ENCODE results near the gene MAGEB16. TPM values are rescaled to one million over a fixed set of nuclear protein-coding genes. Genes with fewer than 3 reads are reported as not detected.

MAGEB16 gene
- polyA plus RNA-seq (2013): not detected

DNA sequence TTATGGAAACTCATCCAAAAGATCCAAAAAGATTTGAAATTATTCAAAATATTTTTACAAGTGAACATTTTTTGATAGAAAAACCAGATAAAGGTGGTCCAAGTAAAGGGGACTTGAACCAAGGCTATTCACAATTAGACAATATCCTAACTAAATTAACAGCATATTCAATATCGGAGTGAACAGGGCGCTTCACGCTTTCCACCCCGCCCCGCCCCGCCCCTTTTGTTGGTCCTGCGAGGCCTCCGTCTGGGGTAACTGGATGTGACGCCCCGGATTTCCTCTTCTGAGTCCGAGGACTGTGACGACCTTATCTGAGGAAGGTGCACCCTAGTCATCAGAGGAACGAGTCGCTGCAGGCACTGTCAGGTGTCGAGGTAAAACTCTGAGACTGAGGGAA lies at the start of gene MAGEB16:
MAGEB16 (plus strand) TSS at position 301 of the 400 bp plus-strand sequence. CDS start 3,855 bp downstream, outside the sequence.
- H3K27me3 ChIP-seq (replicated peaks in 2 of 5; ENCODE audit: control insufficient read depth in 4 of 5, insufficient read depth in 5 of 5, low read length in 4 of 5): no peaks in the 10 kb centered on the region
- DNase-seq: no peak
- no peak within 1 kb of the TSS for H3K4me3 ChIP-seq (ENCODE audit: control insufficient read depth in 1 of 7, extremely low read depth in 1 of 7, insufficient read depth in 4 of 7, low read depth in 2 of 7, low read length in 6 of 7)
- H3K27ac ChIP-seq (ENCODE audit: insufficient read depth in 1 of 2, low read depth in 1 of 2, low read length in 2 of 2, poor library complexity in 1 of 2, severe bottlenecking in 2 of 2): no peak within 1 kb of the TSS
- 86% methylated on average over 15 of the region's 15 CpGs for WGBS (ENCODE audit: insufficient coverage)
- no peaks in the 10 kb centered on the region for H3K9me3 ChIP-seq (ENCODE audit: control extremely low read depth in 1 of 5, control insufficient read depth in 4 of 5, insufficient read depth in 2 of 5, low read depth in 1 of 5, low read length in 4 of 5)
- no peaks in the 10 kb centered on the region for H3K36me3 ChIP-seq (ENCODE audit: control insufficient read depth in 4 of 4, insufficient read depth in 4 of 4, low read length in 3 of 4)
- CTCF ChIA-PET: no interaction called here
- POLR2A ChIA-PET: no interaction called here
- H3K4me1 ChIP-seq (ENCODE audit: control extremely low read depth in 1 of 4, control insufficient read depth in 4 of 4, insufficient read depth in 4 of 4, low read length in 3 of 4): peaks cover 0 to 4% (median 1%) of the 10 kb centered on the region in 4 experiments

DNA sequence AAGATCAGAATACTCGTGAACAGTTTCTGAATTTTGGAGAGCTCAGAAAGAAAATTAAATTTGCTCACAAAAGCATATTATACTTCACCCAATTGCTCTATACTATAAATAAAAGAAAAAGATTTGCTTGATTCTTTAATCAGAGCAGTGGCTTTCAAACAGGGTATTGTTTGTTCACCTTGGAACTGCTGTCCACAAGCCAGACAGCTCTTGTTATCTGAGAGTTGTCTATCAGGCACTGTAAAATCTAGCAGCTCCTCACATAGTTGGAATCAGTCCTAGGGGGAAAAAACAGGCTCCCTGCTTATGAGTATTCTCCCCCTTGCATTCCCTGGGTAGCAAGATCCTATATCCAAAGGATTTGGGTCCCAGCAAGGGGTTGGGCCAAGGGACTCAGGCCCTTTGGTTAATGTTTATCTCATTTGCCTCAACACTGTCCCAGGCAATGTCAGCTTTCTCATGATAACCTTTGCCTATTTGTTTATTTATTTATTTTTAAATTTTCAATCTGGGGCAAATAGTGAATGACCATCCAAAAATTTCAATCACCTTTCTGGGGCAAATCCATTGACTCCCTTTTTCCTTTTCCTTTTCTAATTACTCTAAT lies 24.1 kb upstream of the MAGEB16 start:
- WGBS (ENCODE audit: insufficient coverage): no CpG with 5 or more reads among the region's 1 CpG
- POLR2A ChIA-PET: no interaction called here
- CTCF ChIA-PET: no interaction called here
- Histone ChIP-seq H3K27ac (ENCODE audit: insufficient read depth in 1 of 2, low read depth in 1 of 2, low read length in 2 of 2, poor library complexity in 1 of 2, severe bottlenecking in 2 of 2) (no peak overlapping the region), H3K27me3 (replicated peaks in 2 of 5; ENCODE audit: control insufficient read depth in 4 of 5, insufficient read depth in 5 of 5, low read length in 4 of 5) (no peaks in the 10 kb centered on the region), H3K4me1 (ENCODE audit: control extremely low read depth in 1 of 4, control insufficient read depth in 4 of 4, insufficient read depth in 4 of 4, low read length in 3 of 4) (no peaks in the 10 kb centered on the region), H3K36me3 (ENCODE audit: control insufficient read depth in 4 of 4, insufficient read depth in 4 of 4, low read length in 3 of 4) (no peaks in the 10 kb centered on the region), H3K9me3 (ENCODE audit: control extremely low read depth in 1 of 5, control insufficient read depth in 4 of 5, insufficient read depth in 2 of 5, low read depth in 1 of 5, low read length in 4 of 5) (no peaks in the 10 kb centered on the region), H3K4me3 (ENCODE audit: control insufficient read depth in 1 of 7, extremely low read depth in 1 of 7, insufficient read depth in 4 of 7, low read depth in 2 of 7, low read length in 6 of 7) (no peak overlapping the region)
- DNase-seq: no peak

DNA sequence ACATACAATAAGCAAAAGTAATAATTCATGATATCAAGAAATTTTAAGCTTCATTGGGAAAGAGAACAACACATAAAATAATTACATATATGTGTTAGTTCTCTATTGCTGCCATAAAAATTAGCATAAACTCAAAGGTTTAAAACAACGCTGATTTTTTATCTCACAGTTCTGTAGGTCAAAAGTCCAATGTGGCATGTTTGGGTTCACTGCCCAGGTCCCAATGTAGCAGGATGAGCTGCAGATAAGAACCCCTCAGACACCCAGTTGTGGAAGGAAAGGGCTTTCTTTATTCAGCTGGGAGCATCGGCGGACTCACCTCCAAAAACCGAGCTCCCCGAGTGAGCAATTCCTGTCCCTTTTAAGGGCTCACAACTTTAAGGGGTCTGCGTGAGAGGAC lies 13.1 kb upstream of the MAGEB16 start:
- Histone ChIP-seq H3K36me3 (ENCODE audit: control insufficient read depth in 4 of 4, insufficient read depth in 4 of 4, low read length in 3 of 4) (no peaks in the 10 kb centered on the region), H3K27me3 (replicated peaks in 2 of 5; ENCODE audit: control insufficient read depth in 4 of 5, insufficient read depth in 5 of 5, low read length in 4 of 5) (no peaks in the 10 kb centered on the region), H3K4me1 (ENCODE audit: control extremely low read depth in 1 of 4, control insufficient read depth in 4 of 4, insufficient read depth in 4 of 4, low read length in 3 of 4) (no peaks in the 10 kb centered on the region), H3K27ac (ENCODE audit: insufficient read depth in 1 of 2, low read depth in 1 of 2, low read length in 2 of 2, poor library complexity in 1 of 2, severe bottlenecking in 2 of 2) (no peak overlapping the region), H3K4me3 (ENCODE audit: control insufficient read depth in 1 of 7, extremely low read depth in 1 of 7, insufficient read depth in 4 of 7, low read depth in 2 of 7, low read length in 6 of 7) (no peak overlapping the region), H3K9me3 (ENCODE audit: control extremely low read depth in 1 of 5, control insufficient read depth in 4 of 5, insufficient read depth in 2 of 5, low read depth in 1 of 5, low read length in 4 of 5) (peaks cover 0 to 4% (median 0%) of the 10 kb centered on the region in 5 experiments)
- CTCF ChIA-PET: no interaction called here
- POLR2A ChIA-PET: no interaction called here
- no peak for DNase-seq
- 94% methylated on average over 6 of the region's 6 CpGs for WGBS (ENCODE audit: insufficient coverage)

DNA sequence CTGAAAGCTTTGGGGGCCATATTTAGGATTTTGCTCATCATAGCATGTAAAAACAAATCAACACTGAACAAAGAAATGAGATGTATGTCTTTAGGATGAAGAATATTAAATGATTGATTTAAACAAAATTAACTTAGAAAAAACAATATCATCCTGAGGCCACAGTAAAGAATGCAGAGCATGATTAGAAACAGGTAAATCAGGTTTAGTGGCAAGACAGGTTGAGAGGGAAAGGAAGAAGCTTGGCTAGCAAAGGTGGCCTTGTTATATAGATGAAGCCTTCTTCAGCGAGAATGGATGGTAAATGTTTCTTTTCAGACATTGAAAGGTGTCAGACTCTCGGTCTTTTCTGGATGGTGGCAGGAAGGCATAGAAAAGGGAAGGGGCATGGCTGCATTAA lies 11.9 kb upstream of the MAGEB16 start:
- WGBS (ENCODE audit: insufficient coverage): 93% methylated on average over 2 of the region's 2 CpGs
- no peaks in the 10 kb centered on the region for H3K27me3 ChIP-seq (replicated peaks in 2 of 5; ENCODE audit: control insufficient read depth in 4 of 5, insufficient read depth in 5 of 5, low read length in 4 of 5)
- H3K9me3 ChIP-seq (ENCODE audit: control extremely low read depth in 1 of 5, control insufficient read depth in 4 of 5, insufficient read depth in 2 of 5, low read depth in 1 of 5, low read length in 4 of 5): peaks cover 0 to 4% (median 0%) of the 10 kb centered on the region in 5 experiments
- no peaks in the 10 kb centered on the region for H3K36me3 ChIP-seq (ENCODE audit: control insufficient read depth in 4 of 4, insufficient read depth in 4 of 4, low read length in 3 of 4)
- CTCF ChIA-PET: no interaction called here
- no peaks in the 10 kb centered on the region for H3K4me1 ChIP-seq (ENCODE audit: control extremely low read depth in 1 of 4, control insufficient read depth in 4 of 4, insufficient read depth in 4 of 4, low read length in 3 of 4)
- DNase-seq: no peak
- POLR2A ChIA-PET: no interaction called here
- H3K27ac ChIP-seq (ENCODE audit: insufficient read depth in 1 of 2, low read depth in 1 of 2, low read length in 2 of 2, poor library complexity in 1 of 2, severe bottlenecking in 2 of 2): no peak overlapping the region
- no peak overlapping the region for H3K4me3 ChIP-seq (ENCODE audit: control insufficient read depth in 1 of 7, extremely low read depth in 1 of 7, insufficient read depth in 4 of 7, low read depth in 2 of 7, low read length in 6 of 7)

DNA sequence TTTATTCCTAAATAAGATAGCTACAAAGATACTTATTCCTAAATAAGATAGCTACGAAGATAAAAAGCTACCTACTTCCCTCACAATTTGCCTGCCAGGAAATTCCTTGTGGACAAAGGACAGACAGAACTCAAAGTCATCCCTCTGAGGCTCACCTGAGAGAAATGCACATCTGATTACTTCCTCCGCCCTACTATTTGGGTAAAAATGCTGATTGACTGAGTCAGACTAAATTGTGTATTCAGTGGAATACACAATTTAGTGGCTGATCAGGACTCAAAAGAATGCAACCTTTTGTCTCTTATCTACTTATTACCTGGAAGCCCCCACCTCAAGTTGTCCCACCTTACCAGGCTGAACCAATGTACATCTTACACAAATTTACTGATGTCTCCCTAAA lies 10.3 kb upstream of the MAGEB16 start:
- Histone ChIP-seq H3K27ac (ENCODE audit: insufficient read depth in 1 of 2, low read depth in 1 of 2, low read length in 2 of 2, poor library complexity in 1 of 2, severe bottlenecking in 2 of 2) (no peak overlapping the region), H3K4me3 (ENCODE audit: control insufficient read depth in 1 of 7, extremely low read depth in 1 of 7, insufficient read depth in 4 of 7, low read depth in 2 of 7, low read length in 6 of 7) (no peak overlapping the region), H3K27me3 (replicated peaks in 2 of 5; ENCODE audit: control insufficient read depth in 4 of 5, insufficient read depth in 5 of 5, low read length in 4 of 5) (no peaks in the 10 kb centered on the region), H3K9me3 (ENCODE audit: control extremely low read depth in 1 of 5, control insufficient read depth in 4 of 5, insufficient read depth in 2 of 5, low read depth in 1 of 5, low read length in 4 of 5) (peaks cover 0 to 4% (median 0%) of the 10 kb centered on the region in 5 experiments), H3K36me3 (ENCODE audit: control insufficient read depth in 4 of 4, insufficient read depth in 4 of 4, low read length in 3 of 4) (no peaks in the 10 kb centered on the region), H3K4me1 (ENCODE audit: control extremely low read depth in 1 of 4, control insufficient read depth in 4 of 4, insufficient read depth in 4 of 4, low read length in 3 of 4) (no peaks in the 10 kb centered on the region)
- DNase-seq: no peak
- ChIA-PET CTCF (interaction anchor here (0.6 to 1.2 kb wide), 2 partner anchors 10 to 1107 kb away, joined by 3 read pairs; no protein-coding TSS in a partner anchor), POLR2A (no interaction called here)
- WGBS (ENCODE audit: insufficient coverage): no CpG with 5 or more reads among the region's 2 CpGs

DNA sequence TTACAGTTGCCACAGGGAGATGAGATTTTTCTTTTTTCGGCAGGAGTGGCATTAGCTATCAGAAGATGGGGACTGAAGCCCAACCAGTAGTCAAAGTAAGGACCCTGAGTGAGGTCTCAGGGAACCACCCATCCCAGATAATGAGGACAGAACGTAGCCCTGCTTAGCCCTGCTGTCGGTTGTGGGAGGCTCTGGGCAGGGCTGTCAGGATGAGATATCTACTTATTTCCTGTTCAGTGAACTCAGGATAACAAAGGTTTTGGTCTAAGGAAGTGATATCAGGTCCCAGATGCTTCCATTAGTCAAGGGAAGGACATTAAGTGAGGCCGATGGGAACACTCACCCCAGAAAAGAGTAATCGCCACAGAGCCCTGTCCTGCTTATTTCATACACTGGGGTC lies 2.3 kb downstream of the MAGEB16 start:
- Histone ChIP-seq H3K27me3 (replicated peaks in 2 of 5; ENCODE audit: control insufficient read depth in 4 of 5, insufficient read depth in 5 of 5, low read length in 4 of 5) (no peaks in the 10 kb centered on the region), H3K27ac (ENCODE audit: insufficient read depth in 1 of 2, low read depth in 1 of 2, low read length in 2 of 2, poor library complexity in 1 of 2, severe bottlenecking in 2 of 2) (no peak overlapping the region), H3K36me3 (ENCODE audit: control insufficient read depth in 4 of 4, insufficient read depth in 4 of 4, low read length in 3 of 4) (no peaks in the 10 kb centered on the region), H3K9me3 (ENCODE audit: control extremely low read depth in 1 of 5, control insufficient read depth in 4 of 5, insufficient read depth in 2 of 5, low read depth in 1 of 5, low read length in 4 of 5) (no peaks in the 10 kb centered on the region), H3K4me3 (ENCODE audit: control insufficient read depth in 1 of 7, extremely low read depth in 1 of 7, insufficient read depth in 4 of 7, low read depth in 2 of 7, low read length in 6 of 7) (no peak overlapping the region), H3K4me1 (ENCODE audit: control extremely low read depth in 1 of 4, control insufficient read depth in 4 of 4, insufficient read depth in 4 of 4, low read length in 3 of 4) (peaks cover 0 to 4% (median 1%) of the 10 kb centered on the region in 4 experiments)
- CTCF ChIA-PET: interaction anchor here (1.1 kb wide), 1 partner anchor 41 kb away, joined by 3 read pairs; no protein-coding TSS in a partner anchor
- DNase-seq: peak; percentile 44 to 70 (median 50)
- POLR2A ChIA-PET: no interaction called here
- WGBS (ENCODE audit: insufficient coverage): 28% methylated on average over 4 of the region's 5 CpGs

DNA sequence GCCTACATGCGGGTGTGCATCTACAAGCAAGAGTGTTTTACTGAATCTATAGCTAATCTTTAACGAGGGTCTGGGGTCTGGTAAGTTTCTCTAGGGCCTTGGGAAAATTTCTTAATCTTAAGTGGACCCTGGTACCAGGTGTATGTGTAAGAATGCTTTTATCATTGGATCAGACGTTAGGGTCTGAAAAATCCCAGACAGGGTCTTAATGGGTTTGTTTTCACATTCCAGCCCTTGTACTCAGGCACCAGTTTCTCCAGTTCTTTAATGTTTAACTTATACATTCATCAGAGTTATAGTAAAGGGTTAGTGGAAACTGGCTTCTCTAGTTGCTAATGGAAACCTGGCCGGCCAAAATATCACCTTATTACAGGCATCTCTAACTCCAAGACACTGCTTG lies 11.6 kb downstream of the MAGEB16 start:
- no peak overlapping the region for H3K4me3 ChIP-seq (ENCODE audit: control insufficient read depth in 1 of 7, extremely low read depth in 1 of 7, insufficient read depth in 4 of 7, low read depth in 2 of 7, low read length in 6 of 7)
- no peak for DNase-seq
- no peaks in the 10 kb centered on the region for H3K9me3 ChIP-seq (ENCODE audit: control extremely low read depth in 1 of 5, control insufficient read depth in 4 of 5, insufficient read depth in 2 of 5, low read depth in 1 of 5, low read length in 4 of 5)
- H3K27me3 ChIP-seq (replicated peaks in 2 of 5; ENCODE audit: control insufficient read depth in 4 of 5, insufficient read depth in 5 of 5, low read length in 4 of 5): no peaks in the 10 kb centered on the region
- no peak overlapping the region for H3K27ac ChIP-seq (ENCODE audit: insufficient read depth in 1 of 2, low read depth in 1 of 2, low read length in 2 of 2, poor library complexity in 1 of 2, severe bottlenecking in 2 of 2)
- WGBS (ENCODE audit: insufficient coverage): 50% methylated on average over 2 of the region's 4 CpGs
- no peaks in the 10 kb centered on the region for H3K36me3 ChIP-seq (ENCODE audit: control insufficient read depth in 4 of 4, insufficient read depth in 4 of 4, low read length in 3 of 4)
- no peaks in the 10 kb centered on the region for H3K4me1 ChIP-seq (ENCODE audit: control extremely low read depth in 1 of 4, control insufficient read depth in 4 of 4, insufficient read depth in 4 of 4, low read length in 3 of 4)
- ChIA-PET POLR2A (no interaction called here), CTCF (no interaction called here)

Measured in common myeloid progenitor, CD34-positive (primary cell).